Measurements from ENCODE around the gene HS1BP3. TPM values are rescaled to one million over a fixed set of nuclear protein-coding genes. Genes with fewer than 3 reads are reported as not detected.

Gene HS1BP3
- total and polyA plus RNA-seq, 2 of the 4 experiments (the other 2 are of a cell fraction), result 9.0 to 14.8 TPM

DNA sequence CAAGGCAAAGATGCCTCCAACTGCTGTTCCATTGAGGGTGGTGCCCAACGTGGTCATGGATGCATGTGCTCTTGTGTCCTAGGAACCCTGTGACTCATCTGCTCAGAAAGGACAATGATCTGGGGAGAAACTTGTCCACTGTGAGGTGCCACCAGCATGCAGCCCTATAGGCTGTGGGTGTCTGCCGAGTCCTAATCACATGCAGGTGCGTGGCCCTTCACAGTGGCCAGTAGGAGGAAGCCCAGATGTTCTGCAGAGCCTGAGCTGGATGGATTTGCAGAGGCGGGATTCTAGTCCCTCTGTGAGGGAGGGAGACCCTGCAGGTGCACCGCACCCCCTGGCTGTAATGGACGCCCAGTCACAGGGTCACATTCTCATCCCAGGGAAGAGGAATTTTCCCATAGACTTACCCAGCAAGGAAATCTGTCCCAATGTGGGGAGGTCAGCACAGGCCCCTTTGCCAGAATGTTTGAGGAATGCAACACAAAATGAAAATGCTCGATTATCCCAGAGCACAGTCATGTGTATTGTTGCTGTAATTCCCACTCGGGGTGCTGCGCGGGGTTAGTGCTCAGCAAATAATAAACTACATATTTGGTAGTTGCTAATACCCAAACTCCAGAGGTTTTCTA, 30.0 kb upstream of the HS1BP3 start:
- no peak overlapping the region for H2BK120ac ChIP-seq (ENCODE audit: low read depth, low read length)
- no peak overlapping the region for H2AFZ ChIP-seq (replicated peaks; ENCODE audit: low read length, poor library complexity)
- no peak overlapping the region for H2AK5ac ChIP-seq (ENCODE audit: low read depth, low read length)
- no peak overlapping the region for H3K56ac ChIP-seq (ENCODE audit: extremely low read depth, insufficient read depth, low read length)
- peaks cover 1% of the 10 kb centered on the region for H3K36me3 ChIP-seq (ENCODE audit: control insufficient read depth, insufficient read depth, low read length)
- H3K9me1 ChIP-seq (ENCODE audit: insufficient read depth, low read length), result no peaks in the 10 kb centered on the region
- no peak for DNase-seq
- H4K91ac ChIP-seq (ENCODE audit: insufficient read depth, low read depth, low read length), result no peak overlapping the region
- H3K27ac ChIP-seq (ENCODE audit: insufficient read depth, low read length), result no peak overlapping the region
- H3K4me2 ChIP-seq (ENCODE audit: low read depth, low read length), result no peak overlapping the region
- no peak overlapping the region for H3K18ac ChIP-seq (ENCODE audit: low read depth, low read length)
- no peak overlapping the region for H3K4me3 ChIP-seq (ENCODE audit: insufficient read depth, low read depth, low read length)
- no peak overlapping the region for H2AK9ac ChIP-seq (replicated peaks; ENCODE audit: low read depth, low read length, poor library complexity)
- ChIA-PET POLR2A (ENCODE audit: unreplicated experiment) (no interaction called here), CTCF (interaction anchor here (1.5 kb wide), 1 partner anchor 20 kb away, joined by 4 read pairs; no protein-coding TSS in a partner anchor)
- in situ Hi-C loops (cut with MboI; ENCODE audit: low sequenced_read_pairs) (no loop called here), dilution Hi-C loops (cut with HindIII; ENCODE audit: low sequenced_read_pairs, unreplicated experiment) (loop anchor here (25.0 kb wide), 1 partner anchor 256 kb away; no protein-coding TSS in a partner anchor), intact Hi-C loops (cut with micrococcal nuclease) (no loop called here)
- TF ChIP-seq, protein P1, sequence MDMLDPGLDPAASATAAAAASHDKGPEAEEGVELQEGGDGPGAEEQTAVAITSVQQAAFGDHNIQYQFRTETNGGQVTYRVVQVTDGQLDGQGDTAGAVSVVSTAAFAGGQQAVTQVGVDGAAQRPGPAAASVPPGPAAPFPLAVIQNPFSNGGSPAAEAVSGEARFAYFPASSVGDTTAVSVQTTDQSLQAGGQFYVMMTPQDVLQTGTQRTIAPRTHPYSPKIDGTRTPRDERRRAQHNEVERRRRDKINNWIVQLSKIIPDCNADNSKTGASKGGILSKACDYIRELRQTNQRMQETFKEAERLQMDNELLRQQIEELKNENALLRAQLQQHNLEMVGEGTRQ (IDR thresholded peaks at IDR 0.05; ENCODE audit: low read depth, low read length), result no peak
- no peak for TF ChIP-seq MAFK (IDR thresholded peaks at IDR 0.05; ENCODE audit: low read depth, low read length)
- no peak for TF ChIP-seq FOS (IDR thresholded peaks at IDR 0.05; ENCODE audit: low read depth, low read length)
- no peak for TF ChIP-seq CHD1 (IDR thresholded peaks at IDR 0.05; ENCODE audit: low read depth, low read length)
- TF ChIP-seq, protein P2, sequence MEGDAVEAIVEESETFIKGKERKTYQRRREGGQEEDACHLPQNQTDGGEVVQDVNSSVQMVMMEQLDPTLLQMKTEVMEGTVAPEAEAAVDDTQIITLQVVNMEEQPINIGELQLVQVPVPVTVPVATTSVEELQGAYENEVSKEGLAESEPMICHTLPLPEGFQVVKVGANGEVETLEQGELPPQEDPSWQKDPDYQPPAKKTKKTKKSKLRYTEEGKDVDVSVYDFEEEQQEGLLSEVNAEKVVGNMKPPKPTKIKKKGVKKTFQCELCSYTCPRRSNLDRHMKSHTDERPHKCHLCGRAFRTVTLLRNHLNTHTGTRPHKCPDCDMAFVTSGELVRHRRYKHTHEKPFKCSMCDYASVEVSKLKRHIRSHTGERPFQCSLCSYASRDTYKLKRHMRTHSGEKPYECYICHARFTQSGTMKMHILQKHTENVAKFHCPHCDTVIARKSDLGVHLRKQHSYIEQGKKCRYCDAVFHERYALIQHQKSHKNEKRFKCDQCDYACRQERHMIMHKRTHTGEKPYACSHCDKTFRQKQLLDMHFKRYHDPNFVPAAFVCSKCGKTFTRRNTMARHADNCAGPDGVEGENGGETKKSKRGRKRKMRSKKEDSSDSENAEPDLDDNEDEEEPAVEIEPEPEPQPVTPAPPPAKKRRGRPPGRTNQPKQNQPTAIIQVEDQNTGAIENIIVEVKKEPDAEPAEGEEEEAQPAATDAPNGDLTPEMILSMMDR (conservative IDR thresholded peaks at IDR 0.05; ENCODE audit: low read depth, low read length), result no peak
- TF ChIP-seq RFX5 (IDR thresholded peaks at IDR 0.05; ENCODE audit: low read depth, low read length), result no peak
- no peak for TF ChIP-seq SMC3 (IDR thresholded peaks at IDR 0.05; ENCODE audit: low read depth, low read length)
- no peak for TF ChIP-seq POLR2A (IDR thresholded peaks at IDR 0.05; ENCODE audit: low read depth, low read length)
- TF ChIP-seq, protein P3, sequence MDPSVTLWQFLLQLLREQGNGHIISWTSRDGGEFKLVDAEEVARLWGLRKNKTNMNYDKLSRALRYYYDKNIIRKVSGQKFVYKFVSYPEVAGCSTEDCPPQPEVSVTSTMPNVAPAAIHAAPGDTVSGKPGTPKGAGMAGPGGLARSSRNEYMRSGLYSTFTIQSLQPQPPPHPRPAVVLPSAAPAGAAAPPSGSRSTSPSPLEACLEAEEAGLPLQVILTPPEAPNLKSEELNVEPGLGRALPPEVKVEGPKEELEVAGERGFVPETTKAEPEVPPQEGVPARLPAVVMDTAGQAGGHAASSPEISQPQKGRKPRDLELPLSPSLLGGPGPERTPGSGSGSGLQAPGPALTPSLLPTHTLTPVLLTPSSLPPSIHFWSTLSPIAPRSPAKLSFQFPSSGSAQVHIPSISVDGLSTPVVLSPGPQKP (IDR thresholded peaks at IDR 0.05; ENCODE audit: borderline replicate concordance, low read depth, low read length), result no peak
- TF ChIP-seq MXI1 (IDR thresholded peaks at IDR 0.05; ENCODE audit: borderline replicate concordance, low read depth, low read length), result no peak
- TF ChIP-seq NFE2L2 (IDR thresholded peaks at IDR 0.05; ENCODE audit: low read depth, low read length), result no peak
- TF ChIP-seq CEBPB (IDR thresholded peaks at IDR 0.05; ENCODE audit: low read depth, low read length), result no peak
- TF ChIP-seq MAZ (IDR thresholded peaks at IDR 0.05; ENCODE audit: borderline replicate concordance, low read depth, low read length), result no peak
- TF ChIP-seq RCOR1 (IDR thresholded peaks at IDR 0.05; ENCODE audit: insufficient replicate concordance, low read length), result no peak
- TF ChIP-seq BHLHE40 (IDR thresholded peaks at IDR 0.05; ENCODE audit: low read depth, low read length), result no peak
- TF ChIP-seq RAD21 (IDR thresholded peaks at IDR 0.05; ENCODE audit: low read length), result no peak
- H2BK20ac ChIP-seq (ENCODE audit: low read depth, low read length), result no peak overlapping the region
- H3K4ac ChIP-seq (ENCODE audit: low read depth, low read length), result no peak overlapping the region
- no peak for ATAC-seq (ENCODE audit: low read depth)
- no peaks in the 10 kb centered on the region for H3K4me1 ChIP-seq (ENCODE audit: control insufficient read depth, insufficient read depth, low read length)
- no peak overlapping the region for H3K14ac ChIP-seq (replicated peaks; ENCODE audit: low read depth, low read length)
- WGBS, 2 experiments (ENCODE audit: extremely low coverage in 2 of 2, insufficient read length in 1 of 2), result 100% methylated on average over 1 of the region's 10 CpGs; no CpG with 5 or more reads in 1 of the 2 experiments
- H2BK15ac ChIP-seq (ENCODE audit: low read depth, low read length), result no peak overlapping the region
- no peak overlapping the region for H2BK5ac ChIP-seq (ENCODE audit: low read depth, low read length, poor library complexity, severe bottlenecking)
- no peak overlapping the region for H4K8ac ChIP-seq (ENCODE audit: low read depth in 2 of 2, low read length in 2 of 2)
- no peaks in the 10 kb centered on the region for H4K20me1 ChIP-seq (ENCODE audit: insufficient read depth, low read length)
- H3K23ac ChIP-seq (ENCODE audit: low read depth, low read length), result no peak overlapping the region
- H3K9ac ChIP-seq (ENCODE audit: low read depth, low read length), result no peak overlapping the region
- no peak overlapping the region for H4K5ac ChIP-seq (ENCODE audit: low read depth, low read length)
- no peaks in the 10 kb centered on the region for H3K27me3 ChIP-seq (ENCODE audit: control insufficient read depth, insufficient read depth, low read length)
- BruUV-seq (replicated peaks), result no TSS peak
- H3K9me3 ChIP-seq (ENCODE audit: control insufficient read depth, insufficient read depth, low read length), result no peaks in the 10 kb centered on the region
- no peaks in the 10 kb centered on the region for H3K79me1 ChIP-seq (ENCODE audit: low read depth in 1 of 2, low read length in 2 of 2)
